NOMO-1 (cell line): ENCODE data around the gene STAT5A.

ENCODE experiments used
- DNase-seq, 2 experiments: peaks; one replicate each; lab custom pipeline; 2025; ENCODE audit not compliant: unreplicated experiment in 2 of 2; lab: John Stamatoyannopoulos, UW

STAT5A gene

GRCh38 chr17:42266918-42267766, 21.2 kb upstream of the STAT5A start:
- DNase-seq, result no peak

GRCh38 chr17:42268236-42268635, 20.1 kb upstream of the STAT5A start:
- DNase-seq, result no peak

GRCh38 chr17:42270170-42270535, 18.1 kb upstream of the STAT5A start:
- no peak for DNase-seq

GRCh38 chr17:42270596-42270995, 17.7 kb upstream of the STAT5A start:
- no peak for DNase-seq

- no peak for DNase-seq
Observed at GRCh38 chr17:42271006-42271778, 17.1 kb upstream of the STAT5A start.

- DNase-seq, result no peak
Observed at GRCh38 chr17:42271779-42272035, 16.6 kb upstream of the STAT5A start.

- no peak for DNase-seq
Observed at GRCh38 chr17:42272162-42272907, 16.0 kb upstream of the STAT5A start.

GRCh38 chr17:42273474-42274252, 14.6 kb upstream of the STAT5A start:
- peak in 1 of 2 experiments; percentile 19 for DNase-seq

GRCh38 chr17:42274253-42274542, 14.1 kb upstream of the STAT5A start:
- DNase-seq, result no peak

GRCh38 chr17:42274812-42275526, 13.3 kb upstream of the STAT5A start:
- DNase-seq, result peak in 1 of 2 experiments; percentile 37

GRCh38 chr17:42275527-42276358, 12.6 kb upstream of the STAT5A start:
- DNase-seq, result no peak

- DNase-seq, result peak; percentile 58 to 66
Observed at GRCh38 chr17:42276359-42276608, 12.0 kb upstream of the STAT5A start, which contains the start of gene STAT5B. Gene STAT5B (minus strand): TSS chr17:42276391. CDS start chr17:42232127, 44,264 bp downstream.

GRCh38 chr17:42276609-42277341, 11.5 kb upstream of the STAT5A start:
- DNase-seq, result no peak

GRCh38 chr17:42277342-42277712, 11.0 kb upstream of the STAT5A start:
- no peak for DNase-seq

GRCh38 chr17:42279776-42280630, 8.3 kb upstream of the STAT5A start:
- no peak for DNase-seq

- no peak for DNase-seq
Observed at GRCh38 chr17:42281571-42282096, 6.7 kb upstream of the STAT5A start.

GRCh38 chr17:42282478-42283080, 5.7 kb upstream of the STAT5A start:
- no peak for DNase-seq
